ENCODE measurements around the gene MPZL3.

DNA sequence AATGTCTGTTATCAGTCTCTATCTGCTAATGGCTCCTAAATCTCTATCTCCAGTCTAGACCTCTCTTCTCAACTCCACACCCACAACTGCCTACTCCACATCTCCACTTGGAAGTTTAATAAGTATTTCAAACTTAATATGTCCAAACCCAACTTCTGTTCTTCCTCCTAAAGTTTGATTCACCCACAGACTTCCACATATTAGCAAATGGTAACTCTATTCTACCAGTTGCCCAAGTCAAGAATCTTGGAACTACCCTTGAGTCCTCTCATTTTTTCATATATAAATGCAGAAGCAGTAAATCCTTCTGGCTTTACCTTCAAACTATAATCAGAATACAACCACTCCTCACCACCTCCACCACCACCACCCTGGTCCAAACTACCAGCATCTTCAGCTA is 20.7 kb downstream of the MPZL3 start:
- TF ChIP-seq, protein P1, sequence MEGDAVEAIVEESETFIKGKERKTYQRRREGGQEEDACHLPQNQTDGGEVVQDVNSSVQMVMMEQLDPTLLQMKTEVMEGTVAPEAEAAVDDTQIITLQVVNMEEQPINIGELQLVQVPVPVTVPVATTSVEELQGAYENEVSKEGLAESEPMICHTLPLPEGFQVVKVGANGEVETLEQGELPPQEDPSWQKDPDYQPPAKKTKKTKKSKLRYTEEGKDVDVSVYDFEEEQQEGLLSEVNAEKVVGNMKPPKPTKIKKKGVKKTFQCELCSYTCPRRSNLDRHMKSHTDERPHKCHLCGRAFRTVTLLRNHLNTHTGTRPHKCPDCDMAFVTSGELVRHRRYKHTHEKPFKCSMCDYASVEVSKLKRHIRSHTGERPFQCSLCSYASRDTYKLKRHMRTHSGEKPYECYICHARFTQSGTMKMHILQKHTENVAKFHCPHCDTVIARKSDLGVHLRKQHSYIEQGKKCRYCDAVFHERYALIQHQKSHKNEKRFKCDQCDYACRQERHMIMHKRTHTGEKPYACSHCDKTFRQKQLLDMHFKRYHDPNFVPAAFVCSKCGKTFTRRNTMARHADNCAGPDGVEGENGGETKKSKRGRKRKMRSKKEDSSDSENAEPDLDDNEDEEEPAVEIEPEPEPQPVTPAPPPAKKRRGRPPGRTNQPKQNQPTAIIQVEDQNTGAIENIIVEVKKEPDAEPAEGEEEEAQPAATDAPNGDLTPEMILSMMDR (IDR thresholded peaks at IDR 0.05), result no peak
- no peak for TF ChIP-seq POLR2AphosphoS5 (IDR thresholded peaks at IDR 0.05)
- no peak for TF ChIP-seq EP300 (IDR thresholded peaks at IDR 0.05)
- TF ChIP-seq POLR2A (IDR thresholded peaks at IDR 0.05), result no peak
